Cardiac muscle cell (in vitro differentiated cells and primary cell): ENCODE data around the gene PSTPIP2. TPM values are rescaled to one million over a fixed set of nuclear protein-coding genes. Genes with fewer than 3 reads are reported as not detected.

Experiments used
- DNase-seq, 2 donors: peaks; one replicate each; pipeline versions ENCODE4 v3.0.0 to v3.0.0-alpha.2; 2010 to 2017; ENCODE audit warnings: low read depth in 1 of 2, low spot score in 1 of 2
- H3K27ac ChIP-seq: fragments of 200-600 bp; sonication (generic); 2 replicates; pipeline ENCODE4 v1.5.1; 2016
- H3K27me3 ChIP-seq: fragments of 200-600 bp; sonication (generic); 2 replicates; pipeline ENCODE4 v1.6.0; 2016; ENCODE audit warnings: control low read depth
- H3K36me3 ChIP-seq: fragments of 200-600 bp; sonication (generic); 2 replicates; pipeline ENCODE4 v1.5.1; 2016; ENCODE audit warnings: control low read depth
- H3K4me1 ChIP-seq: fragments of 200-600 bp; sonication (generic); 2 replicates; pipeline ENCODE4 v1.8.1; 2017; ENCODE audit warnings: low read depth, mild to moderate bottlenecking, mixed run types
- H3K4me3 ChIP-seq: fragments of 200-600 bp; sonication (generic); 2 replicates; pipeline ENCODE4 v1.5.1; 2016; ENCODE audit warnings: mild to moderate bottlenecking
- H3K9me3 ChIP-seq: fragments of 200-600 bp; sonication (generic); 2 replicates; pipeline ENCODE4 v1.5.1; 2017; ENCODE audit warnings: low read depth, mild to moderate bottlenecking, control low read depth
- polyA plus RNA-seq: library from polyadenylated mRNA; unstranded; fragments of >200 nt; fragmentation: Nextera tagmentation; extraction: Ambion mirVana; gene quantifications from 2 replicates; pipeline ENCODE4 v1.2.1, GENCODE V29; 2016
- total RNA-seq: library from RNA; depleted of rRNA; stranded (reverse); fragments of >200 nt; gene quantifications from 2 replicates; pipeline ENCODE4 v1.2.3, GENCODE V29; 2016
- TF ChIP-seq, protein P1 (sequence below): IDR thresholded peaks from 2 replicates; pipeline ENCODE4 v1.5.1; 2012; ENCODE audit warnings: low read depth, mild to moderate bottlenecking, low read length

PSTPIP2 gene
- total and polyA plus RNA-seq, 2 experiments from 2014 or later: 4.6 to 4.7 TPM

DNA sequence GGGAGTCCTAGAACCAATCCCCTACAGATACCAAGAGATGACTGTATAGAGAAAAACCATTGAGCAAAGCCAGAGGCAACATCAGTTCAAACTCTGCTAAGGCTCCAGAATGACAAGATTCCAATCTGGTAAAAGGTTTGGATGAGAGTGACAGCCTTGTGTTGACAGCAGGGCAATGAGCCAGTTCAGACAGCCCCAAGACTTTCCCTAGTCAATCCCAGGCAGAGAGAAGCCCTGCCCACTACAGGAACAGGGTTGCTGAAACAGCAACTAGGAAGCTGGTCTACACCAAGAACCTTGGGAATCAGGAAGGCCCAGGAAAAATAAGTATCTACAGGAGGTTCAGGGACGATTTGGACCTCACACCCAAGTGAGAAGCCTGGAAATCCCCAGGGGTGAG, 3.3 kb downstream of the PSTPIP2 start:
- Histone ChIP-seq H3K9me3 (no peaks in the 10 kb centered on the region), H3K36me3 (no peaks in the 10 kb centered on the region), H3K27me3 (no peaks in the 10 kb centered on the region), H3K4me3 (no peak overlapping the region), H3K27ac (no peak overlapping the region), H3K4me1 (no peaks in the 10 kb centered on the region)
- TF ChIP-seq, protein P1, sequence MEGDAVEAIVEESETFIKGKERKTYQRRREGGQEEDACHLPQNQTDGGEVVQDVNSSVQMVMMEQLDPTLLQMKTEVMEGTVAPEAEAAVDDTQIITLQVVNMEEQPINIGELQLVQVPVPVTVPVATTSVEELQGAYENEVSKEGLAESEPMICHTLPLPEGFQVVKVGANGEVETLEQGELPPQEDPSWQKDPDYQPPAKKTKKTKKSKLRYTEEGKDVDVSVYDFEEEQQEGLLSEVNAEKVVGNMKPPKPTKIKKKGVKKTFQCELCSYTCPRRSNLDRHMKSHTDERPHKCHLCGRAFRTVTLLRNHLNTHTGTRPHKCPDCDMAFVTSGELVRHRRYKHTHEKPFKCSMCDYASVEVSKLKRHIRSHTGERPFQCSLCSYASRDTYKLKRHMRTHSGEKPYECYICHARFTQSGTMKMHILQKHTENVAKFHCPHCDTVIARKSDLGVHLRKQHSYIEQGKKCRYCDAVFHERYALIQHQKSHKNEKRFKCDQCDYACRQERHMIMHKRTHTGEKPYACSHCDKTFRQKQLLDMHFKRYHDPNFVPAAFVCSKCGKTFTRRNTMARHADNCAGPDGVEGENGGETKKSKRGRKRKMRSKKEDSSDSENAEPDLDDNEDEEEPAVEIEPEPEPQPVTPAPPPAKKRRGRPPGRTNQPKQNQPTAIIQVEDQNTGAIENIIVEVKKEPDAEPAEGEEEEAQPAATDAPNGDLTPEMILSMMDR: no peak
- no peak for DNase-seq

DNA sequence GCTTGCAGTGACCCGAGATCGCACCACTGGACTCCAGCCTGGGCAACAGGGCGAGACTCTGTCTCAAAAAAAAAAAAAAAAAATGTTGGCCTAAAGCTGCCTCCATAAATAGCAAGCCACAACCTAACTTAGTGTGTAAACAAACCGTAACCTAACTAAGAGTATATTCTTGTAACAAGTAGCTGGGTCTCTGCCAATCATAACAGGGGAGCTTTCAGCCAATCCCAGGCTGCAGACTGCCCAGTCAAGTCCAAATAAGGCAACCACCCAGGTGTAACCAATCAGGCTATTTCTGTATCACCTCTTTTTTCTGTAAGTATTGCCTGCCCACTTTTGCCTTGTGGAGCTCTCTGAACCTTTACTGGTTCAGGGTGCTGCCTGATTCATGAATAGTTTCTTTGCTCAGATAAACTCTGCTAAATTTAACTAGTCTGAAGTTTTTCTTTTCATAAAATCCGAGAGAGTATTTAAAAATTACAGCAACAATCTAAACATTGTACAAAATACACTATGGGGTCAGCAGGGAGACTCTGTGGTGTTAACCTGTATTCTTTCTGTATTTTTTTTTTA, 4.5 kb downstream of the PSTPIP2 start:
- DNase-seq: peak in 1 of 2 donors; percentile 29
- H3K9me3 ChIP-seq: no peaks in the 10 kb centered on the region
- no peak overlapping the region for H3K4me3 ChIP-seq
- H3K4me1 ChIP-seq: no peaks in the 10 kb centered on the region
- H3K27ac ChIP-seq: no peak overlapping the region
- H3K36me3 ChIP-seq: no peaks in the 10 kb centered on the region
- no peaks in the 10 kb centered on the region for H3K27me3 ChIP-seq
- TF ChIP-seq, protein P1: no peak

DNA sequence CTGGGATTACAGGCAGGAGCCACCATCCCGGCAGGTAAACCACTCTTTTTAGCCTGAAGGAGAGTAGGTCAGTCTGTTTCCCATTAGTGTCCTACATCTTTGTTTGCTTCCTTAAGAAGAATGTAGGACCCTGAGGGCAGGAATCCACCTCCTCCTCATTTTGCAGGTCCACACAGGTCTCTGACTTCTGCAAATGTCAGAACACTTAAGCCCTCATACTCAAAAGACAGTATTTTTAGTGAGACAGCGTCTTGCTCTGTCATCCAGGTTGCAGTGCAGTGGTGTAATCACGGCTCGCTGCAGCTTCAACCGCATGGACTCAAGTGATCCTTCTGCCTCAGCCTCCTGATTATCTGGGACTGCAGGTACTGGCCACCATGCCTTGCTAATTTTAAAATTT, 9.3 kb downstream of the PSTPIP2 start:
- no peaks in the 10 kb centered on the region for H3K4me1 ChIP-seq
- H3K36me3 ChIP-seq: no peaks in the 10 kb centered on the region
- H3K9me3 ChIP-seq: no peaks in the 10 kb centered on the region
- no peak overlapping the region for H3K4me3 ChIP-seq
- TF ChIP-seq, protein P1: no peak
- H3K27ac ChIP-seq: no peak overlapping the region
- no peak for DNase-seq
- H3K27me3 ChIP-seq: no peaks in the 10 kb centered on the region

DNA sequence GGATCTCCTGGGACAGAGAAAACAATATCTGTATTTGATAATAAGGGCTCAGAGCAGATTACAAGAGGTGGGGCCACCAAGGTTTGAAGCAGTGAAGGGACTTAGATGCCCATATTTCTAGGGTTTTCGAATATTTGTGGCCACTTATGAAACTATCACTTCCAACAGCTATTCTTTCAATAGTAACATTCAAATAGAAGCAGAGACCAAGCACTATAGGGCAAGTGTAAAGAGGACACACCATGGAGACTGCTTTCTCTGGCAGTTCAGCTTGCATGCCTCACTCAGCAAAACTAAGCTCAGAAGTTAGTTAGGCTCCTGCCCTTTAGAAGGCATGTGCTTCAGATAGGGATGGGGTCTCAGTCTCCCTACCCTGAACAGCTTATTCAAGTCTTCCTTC, 10.3 kb downstream of the PSTPIP2 start:
- Histone ChIP-seq H3K27ac (no peak overlapping the region), H3K27me3 (no peaks in the 10 kb centered on the region), H3K9me3 (no peaks in the 10 kb centered on the region), H3K36me3 (no peaks in the 10 kb centered on the region), H3K4me3 (no peak overlapping the region), H3K4me1 (no peaks in the 10 kb centered on the region)
- DNase-seq: no peak
- TF ChIP-seq, protein P1: no peak

DNA sequence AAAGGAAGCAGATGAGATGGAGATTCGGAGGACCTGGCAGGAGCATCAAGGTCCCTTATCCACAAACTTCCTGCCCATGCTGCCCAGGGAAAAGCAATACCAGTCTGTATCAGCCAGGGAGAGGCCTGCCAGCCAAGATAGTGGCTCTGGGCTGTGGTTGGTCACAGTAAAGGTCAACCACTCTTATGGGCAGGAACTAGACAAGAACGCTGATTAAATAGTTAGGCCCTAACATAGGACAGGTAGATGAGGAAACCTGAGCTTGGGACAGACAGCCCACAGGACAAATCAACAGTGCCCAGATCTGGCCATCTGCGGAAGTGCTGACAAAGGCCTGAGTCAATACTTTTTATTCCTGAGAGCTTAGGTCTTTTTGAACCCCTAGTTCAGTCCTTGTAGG, 10.7 kb downstream of the PSTPIP2 start:
- Histone ChIP-seq H3K27ac (no peak overlapping the region), H3K36me3 (no peaks in the 10 kb centered on the region), H3K9me3 (no peaks in the 10 kb centered on the region), H3K27me3 (no peaks in the 10 kb centered on the region), H3K4me1 (no peaks in the 10 kb centered on the region), H3K4me3 (no peak overlapping the region)
- no peak for DNase-seq
- TF ChIP-seq, protein P1: no peak
